Vagina (tissue), 2 donors: Measurements from ENCODE around the gene ITPR3. TPM values are rescaled to one million over a fixed set of nuclear protein-coding genes. Genes with fewer than 3 reads are reported as not detected.
A peak's percentile ranks its signal among the peaks of the same experiment; 100 is the strongest.

Source experiments
- DNase-seq, 2 donors: peaks; one replicate each; pipeline ENCODE4 v3.0.0-alpha.2; 2017; ENCODE audit errors: extremely low spot score in 2 of 2
- H3K27ac ChIP-seq: fragments of 200-600 bp; sonication (generic); one replicate; pipeline ENCODE4 v1.5.1; 2019
- H3K27me3 ChIP-seq: fragments of 200-600 bp; sonication (generic); one replicate; pipeline ENCODE4 v1.5.1; 2019
- H3K36me3 ChIP-seq, 2 donors: fragments of 200-600 bp; sonication (generic); one replicate each; pipeline ENCODE4 v1.5.1; 2017 to 2019
- H3K4me1 ChIP-seq: fragments of 200-600 bp; sonication (generic); one replicate; pipeline ENCODE4 v1.5.1; 2019
- H3K4me3 ChIP-seq, 2 donors: fragments of 200-600 bp; sonication (generic); 1 replicate in 1 of 2; 2 replicates in 1 of 2; pipeline ENCODE4 v1.5.1; 2016 to 2019
- H3K9me3 ChIP-seq: fragments of 200-600 bp; sonication (generic); one replicate; pipeline ENCODE4 v1.5.1; 2019
- CTCF ChIP-seq, 3 experiments: fragments of 450-650 bp in 2 of 3; fragments of 200-600 bp in 1 of 3; sonication (generic) in 1 of 3; IDR thresholded peaks; one replicate each; pipeline ENCODE4 v1.5.1; 2017 to 2019; ENCODE audit warnings: antibody characterized with exemption in 3 of 3, mild to moderate bottlenecking in 2 of 3, moderate library complexity in 2 of 3
- POLR2A ChIP-seq, 2 donors: fragments of 450-650 bp; IDR thresholded peaks; one replicate each; pipeline ENCODE4 v1.6.1; 2017; ENCODE audit warnings: antibody characterized with exemption in 2 of 2, mild to moderate bottlenecking in 2 of 2, moderate library complexity in 2 of 2
- POLR2AphosphoS5 ChIP-seq, 2 donors: sonication (generic); formaldehyde crosslinking; IDR thresholded peaks; one replicate each; pipeline ENCODE4 v1.9.0; 2017; ENCODE audit warnings: antibody characterized with exemption in 2 of 2, mild to moderate bottlenecking in 2 of 2, low read depth in 1 of 2; ENCODE audit not compliant: insufficient read depth in 1 of 2
- intact Hi-C: fragments of 100-400 bp; cut with DNase I; formaldehyde crosslinking; loops from one replicate; pipeline ENCODE4 v1.15.1; 2023
- total RNA-seq: library from RNA; depleted of rRNA; stranded (reverse); fragments of >200 nt; gene quantifications from one replicate; pipeline ENCODE4 v1.2.3, GENCODE V29; 2016

Gene ITPR3
- total RNA-seq, 1 donor from 2014 or later: 50.1 TPM

- intact Hi-C loops: loop anchor here (5.0 kb wide), 1 partner anchor 300 kb away; the partner anchor contains the start of gene B3GALT4
- no peaks in the 10 kb centered on the region for H3K27me3 ChIP-seq
- TF ChIP-seq POLR2A (IDR thresholded peaks at IDR 0.05) (no peak), POLR2AphosphoS5 (IDR thresholded peaks at IDR 0.05; ENCODE audit: insufficient read depth in 1 of 2, low read depth in 1 of 2) (peak; percentile 45 to 67), CTCF (IDR thresholded peaks at IDR 0.05) (no peak)
- peaks cover 0 to 24% of the 10 kb centered on the region in 2 donors for H3K36me3 ChIP-seq
- peaks cover 39% of the 10 kb centered on the region for H3K4me1 ChIP-seq
- no peak for DNase-seq
- no peaks in the 10 kb centered on the region for H3K9me3 ChIP-seq
- H3K27ac ChIP-seq: peak overlapping the region; percentile 68
- H3K4me3 ChIP-seq: no peak overlapping the region
Observed at GRCh38 chr6:33577106-33577535, 44.0 kb upstream of the ITPR3 start.

GRCh38 chr6:33577718-33578117 is 43.4 kb upstream of the ITPR3 start:
- TF ChIP-seq POLR2A (IDR thresholded peaks at IDR 0.05) (no peak), POLR2AphosphoS5 (IDR thresholded peaks at IDR 0.05; ENCODE audit: insufficient read depth in 1 of 2, low read depth in 1 of 2) (no peak), CTCF (IDR thresholded peaks at IDR 0.05) (no peak)
- Histone ChIP-seq H3K4me1 (peaks cover 39% of the 10 kb centered on the region), H3K27me3 (no peaks in the 10 kb centered on the region), H3K4me3 (no peak overlapping the region), H3K27ac (peak overlapping the region; percentile 91), H3K36me3 (peaks cover 0 to 24% of the 10 kb centered on the region in 2 donors), H3K9me3 (no peaks in the 10 kb centered on the region)
- intact Hi-C loops: loop anchor here (5.0 kb wide), 1 partner anchor 300 kb away; the partner anchor contains the start of gene B3GALT4
- DNase-seq: no peak

- intact Hi-C loops: loop anchor here (5.0 kb wide), 1 partner anchor 301 kb away; the partner anchor contains the start of gene B3GALT4
- peak overlapping the region; percentile 91 for H3K27ac ChIP-seq
- no peak for TF ChIP-seq CTCF (IDR thresholded peaks at IDR 0.05)
- no peak for TF ChIP-seq POLR2AphosphoS5 (IDR thresholded peaks at IDR 0.05; ENCODE audit: insufficient read depth in 1 of 2, low read depth in 1 of 2)
- H3K27me3 ChIP-seq: no peaks in the 10 kb centered on the region
- H3K4me1 ChIP-seq: peaks cover 39% of the 10 kb centered on the region
- H3K4me3 ChIP-seq: peak overlapping the region; percentile 64 to 92
- no peak for DNase-seq
- no peaks in the 10 kb centered on the region for H3K9me3 ChIP-seq
- H3K36me3 ChIP-seq: peaks cover 0 to 24% of the 10 kb centered on the region in 2 donors
Observed at GRCh38 chr6:33578164-33578563, 43.0 kb upstream of the ITPR3 start.

- Histone ChIP-seq H3K27me3 (no peaks in the 10 kb centered on the region), H3K4me1 (peaks cover 39% of the 10 kb centered on the region), H3K36me3 (peaks cover 0 to 24% of the 10 kb centered on the region in 2 donors), H3K9me3 (no peaks in the 10 kb centered on the region), H3K27ac (peak overlapping the region; percentile 91), H3K4me3 (peak overlapping the region; percentile 64 to 92)
- TF ChIP-seq POLR2AphosphoS5 (IDR thresholded peaks at IDR 0.05; ENCODE audit: insufficient read depth in 1 of 2, low read depth in 1 of 2) (no peak), CTCF (IDR thresholded peaks at IDR 0.05) (no peak), POLR2A (IDR thresholded peaks at IDR 0.05) (no peak)
- intact Hi-C loops: loop anchor here (5.0 kb wide), 1 partner anchor 301 kb away; the partner anchor contains the start of gene B3GALT4
- no peak for DNase-seq
Observed at GRCh38 chr6:33578588-33579011, 42.5 kb upstream of the ITPR3 start.
